Coronary artery (tissue), 2 donors: ENCODE measurements around the gene CEP112.

Source experiments
- DNase-seq: peaks from one replicate; pipeline ENCODE4 v3.0.0-alpha.2; 2017; ENCODE audit warnings: low spot score
- H3K27ac ChIP-seq, 2 donors: fragments of 200-600 bp; sonication (generic); one replicate each; pipeline ENCODE4 v1.5.1; 2016 to 2019
- H3K4me3 ChIP-seq: fragments of 200-600 bp; sonication (generic); 2 replicates; pipeline ENCODE4 v1.5.1; 2016; ENCODE audit warnings: mild to moderate bottlenecking, moderate library complexity
- CTCF ChIP-seq: fragments of 200-600 bp; sonication (generic); IDR thresholded peaks from one replicate; pipeline ENCODE4 v1.5.1; 2019; ENCODE audit warnings: antibody characterized with exemption

Gene CEP112

GRCh38 chr17:66142428-66142827, 49.5 kb downstream of the CEP112 start:
- no peak overlapping the region for H3K27ac ChIP-seq
- no peak for DNase-seq
- no peak overlapping the region for H3K4me3 ChIP-seq
- no peak for TF ChIP-seq CTCF

- H3K27ac ChIP-seq = no peak overlapping the region
- TF ChIP-seq CTCF = no peak
- no peak for DNase-seq
- H3K4me3 ChIP-seq = no peak overlapping the region
Measured at GRCh38 chr17:66138120-66138519, 53.8 kb downstream of the CEP112 start.

- no peak overlapping the region for H3K27ac ChIP-seq
- no peak for DNase-seq
- no peak overlapping the region for H3K4me3 ChIP-seq
- TF ChIP-seq CTCF = no peak
Measured at GRCh38 chr17:66135896-66136295, 56.0 kb downstream of the CEP112 start.

GRCh38 chr17:66135219-66135618, 56.7 kb downstream of the CEP112 start:
- no peak for DNase-seq
- Histone ChIP-seq H3K4me3 (no peak overlapping the region), H3K27ac (no peak overlapping the region)
- no peak for TF ChIP-seq CTCF

GRCh38 chr17:66129759-66130158, 62.2 kb downstream of the CEP112 start:
- Histone ChIP-seq H3K27ac (no peak overlapping the region), H3K4me3 (no peak overlapping the region)
- DNase-seq = no peak
- TF ChIP-seq CTCF = no peak

GRCh38 chr17:66126231-66126630, 65.7 kb downstream of the CEP112 start:
- Histone ChIP-seq H3K27ac (no peak overlapping the region), H3K4me3 (no peak overlapping the region)
- no peak for TF ChIP-seq CTCF
- DNase-seq = no peak

GRCh38 chr17:66123163-66123562, 68.8 kb downstream of the CEP112 start:
- Histone ChIP-seq H3K4me3 (no peak overlapping the region), H3K27ac (no peak overlapping the region)
- DNase-seq = no peak
- TF ChIP-seq CTCF = no peak
